Naive thymus-derived CD4-positive, alpha-beta T cell (primary cell): ENCODE results near the gene STK32A. TPM values are rescaled to one million over a fixed set of nuclear protein-coding genes. Genes with fewer than 3 reads are reported as not detected.

ENCODE experiments used
- ATAC-seq: fragments of 150-1000 bp; cut with Tn5 transposase; 2 replicates; pipeline ENCODE4 v1.10.0; 2021; ENCODE audit warnings: mild to moderate bottlenecking, moderate library complexity
- CTCF ChIA-PET: fragments of 350-600 bp; sonication (Branson Sonifier 250); formaldehyde crosslinking; loops from one replicate; lab custom pipeline; 2021; ENCODE audit warnings: antibody characterized with exemption; lab: Charles Lee
- POLR2A ChIA-PET: fragments of 350-600 bp; sonication (Branson Sonifier 250); formaldehyde crosslinking; loops from one replicate; lab custom pipeline; 2021; ENCODE audit warnings: antibody characterized with exemption, inconsistent platforms; lab: Charles Lee
- DNase-seq, 9 donors: peaks; one replicate each; pipeline versions ENCODE4 v3.0.0 to v3.0.0-alpha.2; 2020 to 2022; ENCODE audit warnings: mixed read lengths in 1 of 9
- H3K27ac ChIP-seq: one replicate; pipeline ENCODE4 v1.7.0; 2013; ENCODE audit warnings: mild to moderate bottlenecking, low read depth, low read length, moderate library complexity
- H3K27me3 ChIP-seq, 2 donors: one replicate each; pipeline ENCODE4 v1.7.0; 2013; ENCODE audit warnings: low read length in 2 of 2, mild to moderate bottlenecking in 2 of 2, moderate library complexity in 2 of 2; ENCODE audit not compliant: control insufficient read depth in 2 of 2, insufficient read depth in 2 of 2
- H3K36me3 ChIP-seq, 3 experiments: 1 replicate in 2 of 3; 2 replicates in 1 of 3; pipeline ENCODE4 v1.7.0; 2013; ENCODE audit warnings: low read length in 3 of 3, mild to moderate bottlenecking in 3 of 3, moderate library complexity in 1 of 3; ENCODE audit not compliant: insufficient read depth in 3 of 3, control insufficient read depth in 2 of 3
- H3K4me1 ChIP-seq, 2 donors: one replicate each; pipeline ENCODE4 v1.7.0; 2013; ENCODE audit warnings: low read length in 2 of 2, mild to moderate bottlenecking in 2 of 2, moderate library complexity in 1 of 2; ENCODE audit not compliant: control insufficient read depth in 2 of 2, insufficient read depth in 2 of 2
- H3K4me3 ChIP-seq: 2 replicates; pipeline ENCODE4 v1.7.0; 2013; ENCODE audit warnings: mild to moderate bottlenecking, low read length
- H3K9me3 ChIP-seq, 3 experiments: 1 replicate in 2 of 3; 2 replicates in 1 of 3; pipeline ENCODE4 v1.7.0; 2013; ENCODE audit warnings: low read length in 3 of 3; ENCODE audit not compliant: control insufficient read depth in 2 of 3
- H3K27ac Mint-ChIP-seq, 9 donors: one replicate each; pipeline ENCODE4 v1.8.0; 2020 to 2022; ENCODE audit warnings: mixed read lengths in 9 of 9, mild to moderate bottlenecking in 8 of 9, moderate library complexity in 5 of 9, inconsistent platforms in 2 of 9
- H3K27me3 Mint-ChIP-seq, 5 donors: one replicate each; pipeline ENCODE4 v1.8.0; 2021 to 2022; ENCODE audit warnings: mixed read lengths in 5 of 5, mild to moderate bottlenecking in 1 of 5
- H3K36me3 Mint-ChIP-seq, 5 donors: one replicate each; pipeline ENCODE4 v1.8.0; 2020 to 2022; ENCODE audit warnings: mixed read lengths in 5 of 5, mild to moderate bottlenecking in 3 of 5, inconsistent platforms in 1 of 5
- H3K4me1 Mint-ChIP-seq, 7 donors: one replicate each; pipeline ENCODE4 v1.8.0; 2020 to 2022; ENCODE audit warnings: mixed read lengths in 7 of 7, mild to moderate bottlenecking in 3 of 7, inconsistent platforms in 1 of 7
- H3K4me3 Mint-ChIP-seq, 10 donors: one replicate each; pipeline ENCODE4 v1.8.0; 2020 to 2022; ENCODE audit warnings: mild to moderate bottlenecking in 10 of 10, mixed read lengths in 10 of 10, moderate library complexity in 6 of 10, inconsistent platforms in 2 of 10
- H3K9me3 Mint-ChIP-seq, 11 donors: one replicate each; pipeline ENCODE4 v1.8.0; 2020 to 2022; ENCODE audit warnings: mixed read lengths in 11 of 11, mild to moderate bottlenecking in 4 of 11, inconsistent platforms in 1 of 11, moderate library complexity in 1 of 11
- intact Hi-C, 2 donors: fragments of 100-400 bp; cut with micrococcal nuclease; formaldehyde crosslinking; loops; one replicate each; pipeline ENCODE4 v1.15.1; 2023
- polyA plus RNA-seq, 2 donors: library from polyadenylated mRNA; unstranded; fragments of 300-500 nt; fragmentation: Illumina TruSeq; gene quantifications; one replicate each; pipeline ENCODE4 v1.2.3, GENCODE V29; 2021
- total RNA-seq, 6 experiments: library from RNA in 5 of 6; stranded (reverse) in 5 of 6; gene quantifications; 1 replicate in 5 of 6; 2 replicates in 1 of 6; pipeline ENCODE4 v1.2.3 and lab custom pipeline; 2021 to 2026

STK32A gene
- total and polyA plus RNA-seq, 7 experiments from 2014 or later: not detected

DNA sequence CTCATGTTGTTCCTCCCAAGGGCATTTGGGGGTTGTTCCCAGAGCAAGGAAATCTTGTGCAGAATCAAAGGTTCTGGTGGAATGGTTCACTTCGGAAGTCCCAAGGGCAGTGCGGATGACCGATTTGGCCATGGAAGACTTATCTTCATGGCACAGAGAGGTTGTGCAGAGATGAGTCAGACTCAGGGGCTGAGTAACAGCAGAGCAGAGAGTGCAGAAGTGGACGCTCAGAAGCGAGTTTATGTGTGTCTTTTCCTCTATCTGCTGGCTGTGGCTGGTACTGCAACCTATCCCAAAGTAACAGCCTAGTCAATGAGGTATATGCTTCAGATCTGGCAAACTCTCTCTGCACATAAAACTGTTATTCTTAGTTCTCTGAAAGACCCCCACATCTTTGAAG lies 157.0 kb downstream of the STK32A start:
- DNase-seq (no peak), ATAC-seq (peak; percentile 41)
- H3K4me1 Mint-ChIP-seq: no peaks in the 10 kb centered on the region
- ChIA-PET CTCF (no interaction called here), POLR2A (interaction anchor here (0.6 kb wide), 1 partner anchor 86 kb away, joined by 3 read pairs; no protein-coding TSS in a partner anchor)
- H3K27me3 Mint-ChIP-seq: peaks cover 0 to 15% (median 0%) of the 10 kb centered on the region in 5 donors
- H3K9me3 Mint-ChIP-seq: peaks cover 0 to 2% (median 0%) of the 10 kb centered on the region in 11 donors
- no peaks in the 10 kb centered on the region for H3K27me3 ChIP-seq
- H3K4me3 ChIP-seq: no peak overlapping the region
- H3K4me1 ChIP-seq: no peaks in the 10 kb centered on the region
- no peaks in the 10 kb centered on the region for H3K36me3 ChIP-seq
- intact Hi-C loops: no loop called here
- no peaks in the 10 kb centered on the region for H3K9me3 ChIP-seq
- H3K27ac Mint-ChIP-seq: no peak overlapping the region
- no peak overlapping the region for H3K4me3 Mint-ChIP-seq
- no peak overlapping the region for H3K27ac ChIP-seq
- no peaks in the 10 kb centered on the region for H3K36me3 Mint-ChIP-seq

DNA sequence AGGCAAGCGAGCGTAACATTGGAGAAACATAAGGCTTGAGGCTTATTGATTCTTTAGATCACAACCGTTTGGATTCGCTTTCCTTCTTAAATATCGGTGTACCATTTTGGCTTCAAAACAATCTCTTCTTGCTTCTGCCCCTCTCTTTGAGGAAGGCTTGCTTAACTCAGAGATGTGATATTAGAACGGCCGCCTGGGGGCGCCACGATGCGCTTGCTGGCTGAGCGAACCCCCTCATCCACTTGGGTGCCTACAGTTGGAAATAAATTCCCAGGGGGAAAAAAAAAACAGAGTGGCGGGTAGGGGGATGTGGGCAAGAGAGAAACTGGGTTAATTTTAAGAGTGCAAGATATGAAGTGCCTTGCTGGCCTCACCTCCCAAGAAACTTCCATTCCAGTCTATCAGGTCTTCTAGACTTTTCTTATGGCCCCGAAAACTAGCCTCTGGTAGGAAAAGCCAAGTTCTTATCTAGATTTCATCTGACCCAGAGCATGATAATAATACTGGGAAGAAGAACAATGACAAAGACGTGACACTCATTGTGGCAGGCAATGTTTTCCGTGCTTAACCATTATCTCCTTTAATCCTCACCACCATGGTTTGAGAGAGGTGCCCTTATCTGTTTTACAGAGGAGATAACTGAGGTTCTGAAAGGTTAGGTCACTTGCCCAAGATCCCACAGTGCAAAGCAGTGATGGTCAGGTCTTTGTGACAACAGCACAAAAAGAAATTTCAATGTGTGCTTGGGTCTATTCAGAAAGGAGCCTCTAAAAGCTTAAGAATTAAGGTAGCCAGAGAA lies 159.2 kb downstream of the STK32A start:
- H3K27me3 Mint-ChIP-seq: peaks cover 0 to 7% (median 0%) of the 10 kb centered on the region in 5 donors
- H3K27ac Mint-ChIP-seq: no peak overlapping the region
- H3K4me3 Mint-ChIP-seq: no peak overlapping the region
- intact Hi-C loops: no loop called here
- DNase-seq (no peak), ATAC-seq (no peak)
- H3K4me1 Mint-ChIP-seq: no peaks in the 10 kb centered on the region
- ChIA-PET CTCF (no interaction called here), POLR2A (no interaction called here)
- no peaks in the 10 kb centered on the region for H3K4me1 ChIP-seq
- H3K9me3 Mint-ChIP-seq: peaks cover 0 to 2% (median 0%) of the 10 kb centered on the region in 11 donors
- H3K27me3 ChIP-seq: no peaks in the 10 kb centered on the region
- H3K27ac ChIP-seq: no peak overlapping the region
- H3K36me3 Mint-ChIP-seq: no peaks in the 10 kb centered on the region
- no peaks in the 10 kb centered on the region for H3K36me3 ChIP-seq
- no peak overlapping the region for H3K4me3 ChIP-seq
- H3K9me3 ChIP-seq: no peaks in the 10 kb centered on the region

DNA sequence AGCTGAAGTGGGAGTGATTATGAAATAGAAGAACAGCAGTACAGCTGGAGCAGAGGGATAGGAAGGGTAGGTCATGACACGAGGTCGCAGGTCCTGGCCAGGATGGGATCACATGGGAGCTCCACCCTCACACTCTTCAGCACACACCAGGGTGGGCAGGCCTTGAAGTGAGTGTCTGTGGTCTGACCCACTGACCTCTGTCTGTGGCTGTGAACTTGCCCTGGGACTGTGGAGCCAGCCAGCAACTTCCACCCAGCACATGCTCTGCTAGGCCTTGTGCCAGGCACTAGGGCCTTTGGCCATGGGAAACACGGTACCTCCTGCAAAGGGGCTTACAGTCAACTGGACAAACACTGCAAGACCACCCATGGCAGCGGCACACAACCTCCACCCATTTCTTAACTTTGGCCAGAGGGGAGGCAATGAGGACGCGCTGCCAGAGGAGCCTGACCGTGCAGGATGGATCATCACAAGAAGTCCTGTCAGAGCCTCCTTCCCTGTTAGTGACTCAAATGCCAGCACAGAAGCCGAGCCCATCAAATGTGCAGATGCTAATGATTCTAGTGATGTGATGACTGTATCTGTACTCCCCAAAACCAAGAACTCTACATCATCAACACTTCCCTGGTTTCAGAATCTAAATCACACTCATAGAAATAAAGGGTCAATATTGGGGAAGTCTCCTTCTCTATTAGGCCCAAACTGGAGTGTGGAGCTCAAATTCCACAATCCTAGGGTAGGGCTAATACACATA lies 161.4 kb downstream of the STK32A start:
- ChIA-PET POLR2A (no interaction called here), CTCF (interaction anchor here (0.7 kb wide), 1 partner anchor 20 kb away, joined by 3 read pairs; no protein-coding TSS in a partner anchor)
- Histone ChIP-seq H3K9me3 (no peaks in the 10 kb centered on the region), H3K27ac (no peak overlapping the region), H3K36me3 (no peaks in the 10 kb centered on the region), H3K4me3 (no peak overlapping the region), H3K4me1 (no peaks in the 10 kb centered on the region), H3K27me3 (no peaks in the 10 kb centered on the region)
- no peak for DNase-seq
- H3K4me3 Mint-ChIP-seq: no peak overlapping the region
- no peaks in the 10 kb centered on the region for H3K27me3 Mint-ChIP-seq
- intact Hi-C loops: no loop called here
- H3K9me3 Mint-ChIP-seq: peaks cover 0 to 2% (median 0%) of the 10 kb centered on the region in 11 donors
- H3K4me1 Mint-ChIP-seq: no peaks in the 10 kb centered on the region
- ATAC-seq: no peak
- no peaks in the 10 kb centered on the region for H3K36me3 Mint-ChIP-seq
- H3K27ac Mint-ChIP-seq: no peak overlapping the region

DNA sequence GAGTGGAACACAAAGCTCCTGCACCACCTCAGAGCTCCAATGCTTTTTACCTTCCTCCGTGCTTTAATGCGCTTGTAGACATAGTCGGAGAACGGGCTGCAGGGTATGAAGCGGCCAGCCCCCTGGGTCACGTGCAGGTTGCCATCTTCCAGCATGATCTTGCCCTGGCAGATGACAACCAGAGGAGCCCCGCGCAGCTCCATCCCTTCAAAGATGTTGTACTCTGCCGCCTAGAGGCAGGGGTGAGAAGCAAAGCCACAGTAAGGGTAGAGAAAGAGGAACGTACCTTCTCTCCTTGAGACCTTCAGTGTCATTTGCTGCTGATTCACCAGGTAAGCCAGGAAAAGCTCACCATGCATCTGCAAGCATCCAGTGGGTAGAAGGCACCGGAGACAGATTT lies 162.8 kb downstream of the STK32A start:
- no peaks in the 10 kb centered on the region for H3K27me3 Mint-ChIP-seq
- no peaks in the 10 kb centered on the region for H3K27me3 ChIP-seq
- H3K36me3 ChIP-seq: no peaks in the 10 kb centered on the region
- no peaks in the 10 kb centered on the region for H3K36me3 Mint-ChIP-seq
- POLR2A ChIA-PET: no interaction called here
- DNase-seq: no peak
- ATAC-seq: no peak
- no peaks in the 10 kb centered on the region for H3K9me3 ChIP-seq
- peaks cover 0 to 2% (median 0%) of the 10 kb centered on the region in 11 donors for H3K9me3 Mint-ChIP-seq
- H3K4me1 Mint-ChIP-seq: no peaks in the 10 kb centered on the region
- H3K4me1 ChIP-seq: no peaks in the 10 kb centered on the region
- intact Hi-C loops: no loop called here
- no peak overlapping the region for H3K4me3 ChIP-seq
- H3K27ac Mint-ChIP-seq: no peak overlapping the region
- CTCF ChIA-PET: no interaction called here
- no peak overlapping the region for H3K4me3 Mint-ChIP-seq
- no peak overlapping the region for H3K27ac ChIP-seq

DNA sequence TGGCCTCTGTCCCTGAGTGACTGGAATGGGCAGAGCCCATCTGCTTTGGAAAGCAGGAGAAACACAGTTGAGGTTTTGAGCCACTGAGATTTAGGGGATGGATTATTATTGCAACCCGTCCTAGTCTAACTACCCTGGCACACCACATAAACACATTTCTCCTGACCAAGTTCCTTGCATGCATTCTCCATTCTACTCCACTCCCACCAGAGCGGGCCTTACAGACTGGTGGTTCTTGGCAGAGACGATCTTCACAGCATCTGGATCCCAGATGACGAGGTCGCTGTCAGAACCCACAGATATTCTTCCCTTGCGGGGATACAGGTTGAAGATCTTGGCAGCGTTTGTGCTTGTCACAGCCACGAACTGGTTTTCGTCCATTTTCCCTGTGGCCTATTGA lies 164.0 kb downstream of the STK32A start:
- Mint-ChIP-seq H3K4me1 (no peaks in the 10 kb centered on the region), H3K27me3 (no peaks in the 10 kb centered on the region), H3K9me3 (no peaks in the 10 kb centered on the region), H3K27ac (no peak overlapping the region), H3K4me3 (no peak overlapping the region), H3K36me3 (no peaks in the 10 kb centered on the region)
- ATAC-seq (no peak), DNase-seq (no peak)
- no peaks in the 10 kb centered on the region for H3K4me1 ChIP-seq
- intact Hi-C loops: no loop called here
- no peaks in the 10 kb centered on the region for H3K9me3 ChIP-seq
- H3K36me3 ChIP-seq: no peaks in the 10 kb centered on the region
- H3K27me3 ChIP-seq: no peaks in the 10 kb centered on the region
- CTCF ChIA-PET: no interaction called here
- POLR2A ChIA-PET: no interaction called here
- no peak overlapping the region for H3K27ac ChIP-seq
- no peak overlapping the region for H3K4me3 ChIP-seq

DNA sequence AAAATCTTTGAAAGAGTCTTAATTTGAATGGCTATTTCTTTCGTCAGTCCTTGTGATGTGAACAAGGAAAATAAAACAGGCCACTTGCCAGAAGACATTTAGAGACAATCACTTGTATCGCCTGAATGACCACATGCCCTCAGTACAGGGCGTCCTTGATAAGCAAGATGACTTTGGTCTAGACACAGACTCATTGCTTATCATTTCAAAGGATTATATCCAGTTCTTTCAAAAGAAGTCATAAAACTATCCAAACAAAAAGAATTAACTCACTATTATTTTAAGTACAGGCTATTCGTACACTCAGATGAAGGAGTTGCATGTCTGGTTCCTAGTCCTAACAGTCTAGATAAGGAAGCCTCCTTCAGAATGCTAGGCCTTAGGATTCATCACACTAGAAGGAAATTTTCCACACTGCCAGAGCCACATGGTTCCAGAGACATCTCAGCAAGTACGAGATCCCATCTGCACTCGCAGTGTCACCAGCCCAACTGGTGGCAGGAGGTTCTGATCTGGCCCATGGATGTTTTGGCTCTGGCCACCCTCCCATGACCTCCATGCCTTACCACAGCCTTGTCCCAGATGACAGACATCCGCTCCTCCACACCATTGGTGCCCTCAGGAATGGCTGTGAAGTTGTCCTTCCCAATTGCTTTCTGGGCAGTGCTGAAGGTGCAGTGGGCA lies 165.4 kb downstream of the STK32A start:
- Mint-ChIP-seq H3K4me1 (peaks cover 0 to 2% (median 0%) of the 10 kb centered on the region in 7 donors), H3K27ac (no peak overlapping the region), H3K27me3 (peaks cover 0 to 12% (median 0%) of the 10 kb centered on the region in 5 donors), H3K36me3 (no peaks in the 10 kb centered on the region), H3K9me3 (no peaks in the 10 kb centered on the region), H3K4me3 (no peak overlapping the region)
- ATAC-seq (no peak), DNase-seq (no peak)
- no peaks in the 10 kb centered on the region for H3K9me3 ChIP-seq
- no peaks in the 10 kb centered on the region for H3K36me3 ChIP-seq
- no peak overlapping the region for H3K4me3 ChIP-seq
- intact Hi-C loops: no loop called here
- CTCF ChIA-PET: no interaction called here
- POLR2A ChIA-PET: no interaction called here
- H3K4me1 ChIP-seq: no peaks in the 10 kb centered on the region
- no peak overlapping the region for H3K27ac ChIP-seq
- no peaks in the 10 kb centered on the region for H3K27me3 ChIP-seq
